VCaP (cell line): ENCODE measurements around the gene CTTN.

Experiments used
- H3K27ac ChIP-seq: fragments of 450-650 bp; 2 replicates; pipeline ENCODE4 v1.5.1; 2017
- CTCF ChIP-seq: fragments of 450-650 bp; conservative IDR thresholded peaks from 2 replicates; pipeline ENCODE4 v1.5.1; 2017; ENCODE audit warnings: mild to moderate bottlenecking, moderate library complexity

CTTN gene

GRCh38 chr11:70367071-70367470 is 31.3 kb upstream of the CTTN start:
- TF ChIP-seq CTCF, result no peak

GRCh38 chr11:70368961-70369360 is 29.4 kb upstream of the CTTN start:
- no peak overlapping the region for H3K27ac ChIP-seq
- no peak for TF ChIP-seq CTCF

More at GRCh38 chr11:70367071-70367470, 31.3 kb upstream of the CTTN start:
- peak overlapping the region; percentile 47 for H3K27ac ChIP-seq

GRCh38 chr11:70371241-70371640 is 27.1 kb upstream of the CTTN start:
- no peak for TF ChIP-seq CTCF
- no peak overlapping the region for H3K27ac ChIP-seq

- H3K27ac ChIP-seq, result no peak overlapping the region
- no peak for TF ChIP-seq CTCF
These were observed 26.3 kb upstream of the CTTN start for GRCh38 chr11:70372076-70372475.

- H3K27ac ChIP-seq, result no peak overlapping the region
- no peak for TF ChIP-seq CTCF
These were observed 21.7 kb upstream of the CTTN start for GRCh38 chr11:70376621-70377020.

GRCh38 chr11:70377645-70378044 is 20.7 kb upstream of the CTTN start:
- no peak for TF ChIP-seq CTCF
- H3K27ac ChIP-seq, result no peak overlapping the region

- TF ChIP-seq CTCF, result 0 out of 2 replicates have a peak, but pooled peaks have one; percentile 9
- no peak overlapping the region for H3K27ac ChIP-seq
These were observed 19.7 kb upstream of the CTTN start for GRCh38 chr11:70378506-70379134.
